ENCODE results near the gene TERT.

DNA sequence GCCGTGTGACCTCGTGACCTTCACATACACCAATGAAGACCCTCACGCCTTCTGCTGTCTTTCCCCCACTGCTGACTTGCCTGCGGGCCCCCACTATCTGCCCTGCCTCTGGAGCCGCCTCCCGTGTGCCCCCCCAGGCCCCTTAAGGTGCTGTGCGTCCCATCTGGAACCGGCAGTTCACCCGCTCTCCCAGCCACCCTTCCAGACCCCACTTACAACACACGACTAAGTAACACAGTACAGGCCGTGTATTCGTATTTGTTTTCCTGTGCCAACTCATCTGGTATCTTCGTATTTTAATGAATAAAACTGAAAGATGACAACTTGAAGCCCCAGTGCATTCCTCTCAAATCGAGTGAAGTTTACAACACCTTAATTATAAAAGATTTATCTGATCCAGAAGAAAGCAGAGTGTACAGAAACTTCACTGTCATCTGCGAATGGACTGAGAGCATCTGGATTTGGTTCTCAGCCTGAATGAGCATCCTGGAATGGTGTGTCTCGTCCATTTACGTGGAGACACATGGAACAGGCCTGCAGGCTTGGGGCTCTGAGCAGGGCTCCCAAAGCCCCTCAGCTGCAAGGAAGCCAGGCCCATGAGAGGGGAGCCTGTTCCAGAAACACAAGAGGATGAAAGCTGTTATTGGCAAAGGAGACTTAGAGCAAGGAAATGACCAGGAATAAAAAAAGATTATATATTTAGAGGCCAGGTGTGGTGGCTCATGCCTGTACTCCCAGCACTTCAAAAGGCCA lies 21.9 kb upstream of the TERT start:
- TF ChIP-seq CTCF (IDR thresholded peaks at IDR 0.05) (no peak), EZH2 (IDR thresholded peaks at IDR 0.05; ENCODE audit: borderline replicate concordance, insufficient read depth, low read depth, low read length, poor library complexity, severe bottlenecking) (no peak)
